ENCODE measurements around the gene KDM6A.

DNA sequence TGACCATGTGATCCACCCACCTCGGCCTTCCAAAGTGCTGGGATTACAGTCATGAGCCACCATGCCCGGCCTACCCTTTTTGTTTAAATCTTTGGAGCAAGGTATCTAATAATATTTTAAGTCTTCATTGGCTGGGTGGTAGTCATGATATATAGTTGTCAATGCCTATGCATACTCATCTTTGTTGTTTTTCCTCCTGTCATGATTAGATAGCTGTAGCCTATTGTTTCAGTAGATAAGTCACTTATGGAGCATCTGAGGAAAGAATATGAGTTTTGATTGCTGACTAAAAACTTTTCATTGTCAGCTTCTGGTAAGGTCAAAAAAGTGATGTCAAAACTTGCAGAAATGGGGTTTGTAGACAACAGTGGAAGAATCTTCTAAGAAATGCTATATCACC, 119.8 kb downstream of the KDM6A start:
- no peak for TF ChIP-seq POLR2A (IDR thresholded peaks at IDR 0.05; ENCODE audit: borderline replicate concordance, extremely low read depth, insufficient read depth, insufficient read length)
- no peak for TF ChIP-seq RAD21 (IDR thresholded peaks at IDR 0.05; ENCODE audit: low read depth)
- no peak for TF ChIP-seq EZH2 (IDR thresholded peaks at IDR 0.05)
- TF ChIP-seq, protein P1, sequence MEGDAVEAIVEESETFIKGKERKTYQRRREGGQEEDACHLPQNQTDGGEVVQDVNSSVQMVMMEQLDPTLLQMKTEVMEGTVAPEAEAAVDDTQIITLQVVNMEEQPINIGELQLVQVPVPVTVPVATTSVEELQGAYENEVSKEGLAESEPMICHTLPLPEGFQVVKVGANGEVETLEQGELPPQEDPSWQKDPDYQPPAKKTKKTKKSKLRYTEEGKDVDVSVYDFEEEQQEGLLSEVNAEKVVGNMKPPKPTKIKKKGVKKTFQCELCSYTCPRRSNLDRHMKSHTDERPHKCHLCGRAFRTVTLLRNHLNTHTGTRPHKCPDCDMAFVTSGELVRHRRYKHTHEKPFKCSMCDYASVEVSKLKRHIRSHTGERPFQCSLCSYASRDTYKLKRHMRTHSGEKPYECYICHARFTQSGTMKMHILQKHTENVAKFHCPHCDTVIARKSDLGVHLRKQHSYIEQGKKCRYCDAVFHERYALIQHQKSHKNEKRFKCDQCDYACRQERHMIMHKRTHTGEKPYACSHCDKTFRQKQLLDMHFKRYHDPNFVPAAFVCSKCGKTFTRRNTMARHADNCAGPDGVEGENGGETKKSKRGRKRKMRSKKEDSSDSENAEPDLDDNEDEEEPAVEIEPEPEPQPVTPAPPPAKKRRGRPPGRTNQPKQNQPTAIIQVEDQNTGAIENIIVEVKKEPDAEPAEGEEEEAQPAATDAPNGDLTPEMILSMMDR (IDR thresholded peaks at IDR 0.05 in 2 of 3, conservative IDR thresholded peaks at IDR 0.05 in 1 of 3; ENCODE audit: borderline replicate concordance in 1 of 3, insufficient read depth in 1 of 3, low read depth in 2 of 3, low read length in 2 of 3) = no peak
- TF ChIP-seq JUND (IDR thresholded peaks at IDR 0.05) = no peak
- TF ChIP-seq SP1 (IDR thresholded peaks at IDR 0.05; ENCODE audit: low read depth) = no peak

Data from HCT116 (cell line).